NOMO-1 (cell line): ENCODE data around the gene TSPAN18.

Experiments
- DNase-seq, 2 experiments: peaks; one replicate each; lab custom pipeline; 2025; ENCODE audit not compliant: unreplicated experiment in 2 of 2; lab: John Stamatoyannopoulos, UW

Gene TSPAN18

GRCh38 chr11:44755556-44756523 lies 29.1 kb downstream of the TSPAN18 start:
- DNase-seq: no peak

- DNase-seq: no peak
Observed at GRCh38 chr11:44758983-44759382, 32.2 kb downstream of the TSPAN18 start.

GRCh38 chr11:44759743-44760476 lies 33.1 kb downstream of the TSPAN18 start:
- DNase-seq: no peak

GRCh38 chr11:44760477-44760872 lies 33.7 kb downstream of the TSPAN18 start:
- no peak for DNase-seq

- no peak for DNase-seq
Observed at GRCh38 chr11:44760917-44761550, 34.3 kb downstream of the TSPAN18 start.

GRCh38 chr11:44761551-44761961 lies 34.8 kb downstream of the TSPAN18 start:
- no peak for DNase-seq

GRCh38 chr11:44763121-44763820 lies 36.5 kb downstream of the TSPAN18 start:
- DNase-seq: no peak

GRCh38 chr11:44764583-44764982 lies 37.8 kb downstream of the TSPAN18 start:
- DNase-seq: no peak

- no peak for DNase-seq
Observed at GRCh38 chr11:44765026-44765595, 38.3 kb downstream of the TSPAN18 start.

GRCh38 chr11:44765676-44766075 lies 38.9 kb downstream of the TSPAN18 start:
- no peak for DNase-seq

- DNase-seq: no peak
Observed at GRCh38 chr11:44766112-44766971, 39.6 kb downstream of the TSPAN18 start.

- no peak for DNase-seq
Observed at GRCh38 chr11:44766972-44767278, 40.2 kb downstream of the TSPAN18 start.

GRCh38 chr11:44767421-44767820 lies 40.7 kb downstream of the TSPAN18 start:
- no peak for DNase-seq

- DNase-seq: no peak
Observed at GRCh38 chr11:44770401-44770800, 43.6 kb downstream of the TSPAN18 start.

GRCh38 chr11:44771252-44771734 lies 44.5 kb downstream of the TSPAN18 start:
- no peak for DNase-seq

- no peak for DNase-seq
Observed at GRCh38 chr11:44771841-44772240, 45.1 kb downstream of the TSPAN18 start.

GRCh38 chr11:44773351-44773965 lies 46.7 kb downstream of the TSPAN18 start:
- DNase-seq: no peak

- DNase-seq: no peak
Observed at GRCh38 chr11:44774108-44774507, 47.3 kb downstream of the TSPAN18 start.

GRCh38 chr11:44774731-44775130 lies 48.0 kb downstream of the TSPAN18 start:
- no peak for DNase-seq
